ENCODE data around the gene MRPS30. TPM values are rescaled to one million over a fixed set of nuclear protein-coding genes. Genes with fewer than 3 reads are reported as not detected.

MRPS30 gene
- polyA plus RNA-seq, 1 donor from 2014 or later = 52.5 TPM

DNA sequence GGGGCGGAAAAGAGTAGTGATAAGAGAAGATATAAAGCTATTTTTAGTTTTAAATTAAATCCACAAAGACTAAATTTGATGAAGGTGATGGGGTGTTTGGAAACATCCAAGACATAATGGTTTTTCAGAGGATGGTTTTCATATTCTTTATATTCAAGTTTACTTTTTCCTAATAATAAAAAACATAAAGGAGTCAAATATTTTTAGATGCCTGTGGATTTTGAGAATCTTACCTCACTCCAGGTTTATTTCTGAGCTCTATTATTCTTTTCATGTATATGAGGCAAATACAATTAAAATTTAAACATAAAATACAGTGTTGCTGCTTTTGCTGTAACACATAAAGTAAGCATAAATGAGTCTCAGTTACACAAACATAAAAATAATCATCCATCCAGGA, 22.2 kb downstream of the MRPS30 start:
- Histone ChIP-seq H3F3A (ENCODE audit: insufficient read depth, low read length, poor library complexity, severe bottlenecking) (no peaks in the 10 kb centered on the region), H3K4me2 (ENCODE audit: low read length) (no peak overlapping the region), H3K9me3 (ENCODE audit: low read length) (no peaks in the 10 kb centered on the region), H3K27ac (ENCODE audit: low read length) (no peak overlapping the region), H3K36me3 (ENCODE audit: insufficient read depth, low read length) (no peaks in the 10 kb centered on the region), H2AFZ (ENCODE audit: low read depth, low read length) (no peak overlapping the region), H3K27me3 (ENCODE audit: insufficient read depth, low read depth, low read length) (no peaks in the 10 kb centered on the region), H3K79me2 (replicated peaks; ENCODE audit: insufficient read depth, low read length) (no peaks in the 10 kb centered on the region), H3K9me2 (ENCODE audit: insufficient read depth, low read length) (no peaks in the 10 kb centered on the region), H3K4me3 (ENCODE audit: low read length) (no peak overlapping the region), H3K9ac (ENCODE audit: low read length) (no peak overlapping the region), H4K20me1 (ENCODE audit: insufficient read depth) (no peaks in the 10 kb centered on the region)
- TF ChIP-seq, protein P1, sequence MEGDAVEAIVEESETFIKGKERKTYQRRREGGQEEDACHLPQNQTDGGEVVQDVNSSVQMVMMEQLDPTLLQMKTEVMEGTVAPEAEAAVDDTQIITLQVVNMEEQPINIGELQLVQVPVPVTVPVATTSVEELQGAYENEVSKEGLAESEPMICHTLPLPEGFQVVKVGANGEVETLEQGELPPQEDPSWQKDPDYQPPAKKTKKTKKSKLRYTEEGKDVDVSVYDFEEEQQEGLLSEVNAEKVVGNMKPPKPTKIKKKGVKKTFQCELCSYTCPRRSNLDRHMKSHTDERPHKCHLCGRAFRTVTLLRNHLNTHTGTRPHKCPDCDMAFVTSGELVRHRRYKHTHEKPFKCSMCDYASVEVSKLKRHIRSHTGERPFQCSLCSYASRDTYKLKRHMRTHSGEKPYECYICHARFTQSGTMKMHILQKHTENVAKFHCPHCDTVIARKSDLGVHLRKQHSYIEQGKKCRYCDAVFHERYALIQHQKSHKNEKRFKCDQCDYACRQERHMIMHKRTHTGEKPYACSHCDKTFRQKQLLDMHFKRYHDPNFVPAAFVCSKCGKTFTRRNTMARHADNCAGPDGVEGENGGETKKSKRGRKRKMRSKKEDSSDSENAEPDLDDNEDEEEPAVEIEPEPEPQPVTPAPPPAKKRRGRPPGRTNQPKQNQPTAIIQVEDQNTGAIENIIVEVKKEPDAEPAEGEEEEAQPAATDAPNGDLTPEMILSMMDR (IDR thresholded peaks at IDR 0.05; ENCODE audit: poor library complexity, severe bottlenecking) = no peak
- TF ChIP-seq TAF1 (IDR thresholded peaks at IDR 0.05; ENCODE audit: low read depth) = no peak
- TF ChIP-seq EZH2 (IDR thresholded peaks at IDR 0.05; ENCODE audit: borderline replicate concordance, insufficient read depth, low read length, poor library complexity, severe bottlenecking) = no peak
- no peak for TF ChIP-seq RAD21 (conservative IDR thresholded peaks at IDR 0.05)
- no peak for TF ChIP-seq POLR2AphosphoS5 (IDR thresholded peaks at IDR 0.05)
- TF ChIP-seq MXI1 (conservative IDR thresholded peaks at IDR 0.05; ENCODE audit: poor library complexity, severe bottlenecking) = no peak

DNA sequence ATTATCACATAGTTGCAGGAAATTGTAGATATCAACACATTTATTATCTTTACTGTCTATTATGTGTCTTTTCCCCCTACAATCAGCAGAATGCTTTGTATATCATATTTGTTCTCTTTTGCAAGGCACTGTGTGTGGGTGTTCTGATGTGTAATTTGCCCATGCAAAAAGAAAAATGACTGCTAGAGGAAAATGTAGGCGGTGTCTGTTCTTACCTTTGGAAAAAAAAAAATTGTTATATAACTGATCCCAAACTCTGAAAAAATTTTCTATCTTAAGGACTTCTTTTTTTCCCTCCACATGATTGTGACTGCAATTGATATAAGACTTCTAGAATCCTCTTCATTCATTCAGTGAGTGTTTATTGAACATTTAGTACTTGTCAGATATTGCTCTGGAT, 24.5 kb downstream of the MRPS30 start:
- Histone ChIP-seq H4K20me1 (ENCODE audit: insufficient read depth) (no peaks in the 10 kb centered on the region), H3F3A (ENCODE audit: insufficient read depth, low read length, poor library complexity, severe bottlenecking) (no peaks in the 10 kb centered on the region), H3K9ac (ENCODE audit: low read length) (no peak overlapping the region), H3K9me2 (ENCODE audit: insufficient read depth, low read length) (no peaks in the 10 kb centered on the region), H3K79me2 (replicated peaks; ENCODE audit: insufficient read depth, low read length) (no peaks in the 10 kb centered on the region), H3K4me2 (ENCODE audit: low read length) (no peak overlapping the region), H3K9me3 (ENCODE audit: low read length) (no peaks in the 10 kb centered on the region), H3K27ac (ENCODE audit: low read length) (no peak overlapping the region), H3K27me3 (ENCODE audit: insufficient read depth, low read depth, low read length) (no peaks in the 10 kb centered on the region), H3K36me3 (ENCODE audit: insufficient read depth, low read length) (no peaks in the 10 kb centered on the region), H3K4me3 (ENCODE audit: low read length) (no peak overlapping the region), H2AFZ (ENCODE audit: low read depth, low read length) (no peak overlapping the region)
- no peak for TF ChIP-seq MXI1 (conservative IDR thresholded peaks at IDR 0.05; ENCODE audit: poor library complexity, severe bottlenecking)
- TF ChIP-seq, protein P2, sequence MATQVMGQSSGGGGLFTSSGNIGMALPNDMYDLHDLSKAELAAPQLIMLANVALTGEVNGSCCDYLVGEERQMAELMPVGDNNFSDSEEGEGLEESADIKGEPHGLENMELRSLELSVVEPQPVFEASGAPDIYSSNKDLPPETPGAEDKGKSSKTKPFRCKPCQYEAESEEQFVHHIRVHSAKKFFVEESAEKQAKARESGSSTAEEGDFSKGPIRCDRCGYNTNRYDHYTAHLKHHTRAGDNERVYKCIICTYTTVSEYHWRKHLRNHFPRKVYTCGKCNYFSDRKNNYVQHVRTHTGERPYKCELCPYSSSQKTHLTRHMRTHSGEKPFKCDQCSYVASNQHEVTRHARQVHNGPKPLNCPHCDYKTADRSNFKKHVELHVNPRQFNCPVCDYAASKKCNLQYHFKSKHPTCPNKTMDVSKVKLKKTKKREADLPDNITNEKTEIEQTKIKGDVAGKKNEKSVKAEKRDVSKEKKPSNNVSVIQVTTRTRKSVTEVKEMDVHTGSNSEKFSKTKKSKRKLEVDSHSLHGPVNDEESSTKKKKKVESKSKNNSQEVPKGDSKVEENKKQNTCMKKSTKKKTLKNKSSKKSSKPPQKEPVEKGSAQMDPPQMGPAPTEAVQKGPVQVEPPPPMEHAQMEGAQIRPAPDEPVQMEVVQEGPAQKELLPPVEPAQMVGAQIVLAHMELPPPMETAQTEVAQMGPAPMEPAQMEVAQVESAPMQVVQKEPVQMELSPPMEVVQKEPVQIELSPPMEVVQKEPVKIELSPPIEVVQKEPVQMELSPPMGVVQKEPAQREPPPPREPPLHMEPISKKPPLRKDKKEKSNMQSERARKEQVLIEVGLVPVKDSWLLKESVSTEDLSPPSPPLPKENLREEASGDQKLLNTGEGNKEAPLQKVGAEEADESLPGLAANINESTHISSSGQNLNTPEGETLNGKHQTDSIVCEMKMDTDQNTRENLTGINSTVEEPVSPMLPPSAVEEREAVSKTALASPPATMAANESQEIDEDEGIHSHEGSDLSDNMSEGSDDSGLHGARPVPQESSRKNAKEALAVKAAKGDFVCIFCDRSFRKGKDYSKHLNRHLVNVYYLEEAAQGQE (IDR thresholded peaks at IDR 0.05; ENCODE audit: borderline replicate concordance) = no peak
- no peak for TF ChIP-seq POLR2AphosphoS5 (IDR thresholded peaks at IDR 0.05)
- no peak for TF ChIP-seq EZH2 (IDR thresholded peaks at IDR 0.05; ENCODE audit: borderline replicate concordance, insufficient read depth, low read length, poor library complexity, severe bottlenecking)
- no peak for TF ChIP-seq TAF1 (IDR thresholded peaks at IDR 0.05; ENCODE audit: low read depth)
- TF ChIP-seq SMC3 (conservative IDR thresholded peaks at IDR 0.05; ENCODE audit: poor library complexity) = no peak
- TF ChIP-seq, protein P1 (IDR thresholded peaks at IDR 0.05; ENCODE audit: poor library complexity, severe bottlenecking) = no peak
- TF ChIP-seq EP300 (conservative IDR thresholded peaks at IDR 0.05; ENCODE audit: poor library complexity, severe bottlenecking) = no peak
- no peak for TF ChIP-seq RAD21 (conservative IDR thresholded peaks at IDR 0.05)
